H9 (cell line): ENCODE data around the gene THSD4. TPM values are rescaled to one million over a fixed set of nuclear protein-coding genes. Genes with fewer than 3 reads are reported as not detected.

Experiments
- DNase-seq: peaks from one replicate; pipeline ENCODE4 v3.0.0-alpha.2; 2017
- H2AFZ ChIP-seq: one replicate; pipeline ENCODE4 v1.6.1; 2013; ENCODE audit warnings: mild to moderate bottlenecking, low read length, control low read depth, moderate library complexity
- H2AK5ac ChIP-seq: 2 replicates; pipeline ENCODE4 v1.6.1; 2013; ENCODE audit warnings: low read length, control low read depth, mixed read lengths; ENCODE audit not compliant: insufficient read length
- H2BK120ac ChIP-seq: one replicate; pipeline ENCODE4 v1.6.1; 2013; ENCODE audit warnings: low read depth, mild to moderate bottlenecking, low read length, control low read depth, inconsistent platforms; ENCODE audit not compliant: poor library complexity, severe bottlenecking
- H2BK12ac ChIP-seq: 2 replicates; pipeline ENCODE4 v1.6.1; 2013; ENCODE audit warnings: low read length, control low read depth, mixed read lengths, low read depth; ENCODE audit not compliant: insufficient read length
- H2BK15ac ChIP-seq: 2 replicates; pipeline ENCODE4 v1.6.1; 2013; ENCODE audit warnings: low read depth, low read length, control low read depth
- H2BK20ac ChIP-seq: one replicate; pipeline ENCODE4 v1.6.1; 2013; ENCODE audit warnings: low read depth, mild to moderate bottlenecking, low read length, control low read depth, inconsistent platforms; ENCODE audit not compliant: poor library complexity, severe bottlenecking
- H2BK5ac ChIP-seq: 2 replicates; pipeline ENCODE4 v1.6.1; 2013; ENCODE audit warnings: low read length, control low read depth, mixed read lengths; ENCODE audit not compliant: insufficient read length
- H3K14ac ChIP-seq: 2 replicates; pipeline ENCODE4 v1.6.1; 2013; ENCODE audit warnings: low read length, control low read depth; ENCODE audit not compliant: insufficient read depth
- H3K18ac ChIP-seq: 2 replicates; pipeline ENCODE4 v1.6.1; 2013; ENCODE audit warnings: low read depth, mild to moderate bottlenecking, mixed read lengths, low read length, control low read depth; ENCODE audit not compliant: insufficient read length
- H3K23ac ChIP-seq: 2 replicates; pipeline ENCODE4 v1.6.1; 2013; ENCODE audit warnings: low read length, control low read depth, mixed read lengths, low read depth; ENCODE audit not compliant: insufficient read length
- H3K23me2 ChIP-seq: 2 replicates; pipeline ENCODE4 v1.6.1; 2013; ENCODE audit warnings: low read depth, mild to moderate bottlenecking, mixed read lengths, low read length, control low read depth; ENCODE audit not compliant: insufficient read length, poor library complexity, severe bottlenecking
- H3K27ac ChIP-seq: 2 replicates; pipeline ENCODE4 v1.5.1; 2013; ENCODE audit warnings: low read length, control low read depth, mixed read lengths, low read depth; ENCODE audit not compliant: insufficient read length
- H3K27me3 ChIP-seq: 2 replicates; pipeline ENCODE4 v1.6.1; 2013; ENCODE audit warnings: low read length, control low read depth, inconsistent platforms; ENCODE audit not compliant: insufficient read depth
- H3K4ac ChIP-seq: 2 replicates; pipeline ENCODE4 v1.6.1; 2013; ENCODE audit warnings: low read depth, mild to moderate bottlenecking, control low read depth, inconsistent platforms, low read length, moderate library complexity
- H3K4me1 ChIP-seq: 2 replicates; pipeline ENCODE4 v1.6.1; 2013; ENCODE audit warnings: low read length, control low read depth, inconsistent platforms; ENCODE audit not compliant: insufficient read depth
- H3K4me2 ChIP-seq: 2 replicates; pipeline ENCODE4 v1.6.1; 2013; ENCODE audit warnings: low read length, control low read depth, mixed read lengths; ENCODE audit not compliant: insufficient read length, insufficient read depth
- H3K56ac ChIP-seq: 2 replicates; pipeline ENCODE4 v1.6.1; 2013; ENCODE audit warnings: low read depth, mild to moderate bottlenecking, mixed read lengths, low read length, control low read depth; ENCODE audit not compliant: insufficient read length
- H3K79me1 ChIP-seq: 2 replicates; pipeline ENCODE4 v1.6.1; 2013; ENCODE audit warnings: low read depth, mild to moderate bottlenecking, moderate library complexity, low read length, control low read depth, inconsistent platforms; ENCODE audit not compliant: insufficient read depth, poor library complexity, severe bottlenecking
- H3K79me2 ChIP-seq: 2 replicates; pipeline ENCODE4 v1.6.1; 2013; ENCODE audit warnings: low read length, control low read depth, inconsistent platforms; ENCODE audit not compliant: insufficient read depth
- H3K9ac ChIP-seq: 2 replicates; pipeline ENCODE4 v1.6.1; 2013; ENCODE audit warnings: low read length, control low read depth, mixed read lengths; ENCODE audit not compliant: insufficient read length; ENCODE audit errors: extremely low read depth
- H3K9me3 ChIP-seq: one replicate; pipeline ENCODE4 v1.6.1; 2013; ENCODE audit warnings: low read depth, low read length, inconsistent platforms; ENCODE audit not compliant: control insufficient read depth
- H3T11ph ChIP-seq: one replicate; pipeline ENCODE4 v1.6.1; 2013; ENCODE audit warnings: mild to moderate bottlenecking, low read length, control low read depth, inconsistent platforms
- H4K20me1 ChIP-seq: one replicate; pipeline ENCODE4 v1.6.1; 2013; ENCODE audit not compliant: control insufficient read depth, insufficient read length, insufficient read depth
- H4K5ac ChIP-seq: 2 replicates; pipeline ENCODE4 v1.6.1; 2013; ENCODE audit warnings: low read depth, mild to moderate bottlenecking, mixed read lengths, low read length, control low read depth; ENCODE audit not compliant: insufficient read length
- H4K8ac ChIP-seq: replicated peaks from 2 replicates; pipeline ENCODE4 v1.6.1; 2013; ENCODE audit warnings: low read length, control low read depth, mixed read lengths, low read depth; ENCODE audit not compliant: insufficient read length
- H4K91ac ChIP-seq: 2 replicates; pipeline ENCODE4 v1.6.1; 2013; ENCODE audit warnings: low read depth, mild to moderate bottlenecking, moderate library complexity, mixed read lengths, low read length, control low read depth; ENCODE audit not compliant: insufficient read length
- H3K27ac Mint-ChIP-seq, 3 experiments: 2 replicates in 2 of 3; 3 replicates in 1 of 3; pipeline ENCODE4 v1.8.0; 2020 to 2021; ENCODE audit warnings: mixed read lengths in 3 of 3, mild to moderate bottlenecking in 1 of 3, moderate library complexity in 1 of 3
- H3K27me3 Mint-ChIP-seq: 2 replicates; pipeline ENCODE4 v1.8.0; 2021; ENCODE audit warnings: low read depth, mild to moderate bottlenecking, moderate library complexity, mixed read lengths
- H3K36me3 Mint-ChIP-seq, 3 experiments: 2 replicates in 2 of 3; 3 replicates in 1 of 3; pipeline ENCODE4 v1.8.0; 2020 to 2021; ENCODE audit warnings: low read depth in 3 of 3, mixed read lengths in 3 of 3; ENCODE audit not compliant: insufficient read depth in 1 of 3
- H3K4me1 Mint-ChIP-seq, 2 experiments: 2 replicates each; pipeline ENCODE4 v1.8.0; 2020; ENCODE audit warnings: mixed read lengths in 2 of 2
- H3K4me3 Mint-ChIP-seq, 2 experiments: 2 replicates in 1 of 2; 3 replicates in 1 of 2; pipeline ENCODE4 v1.8.0; 2020 to 2021; ENCODE audit warnings: mild to moderate bottlenecking in 2 of 2, mixed read lengths in 2 of 2, moderate library complexity in 1 of 2
- H3K9me3 Mint-ChIP-seq, 2 experiments: 2 replicates in 1 of 2; 3 replicates in 1 of 2; pipeline ENCODE4 v1.8.0; 2020; ENCODE audit warnings: mild to moderate bottlenecking in 2 of 2, mixed read lengths in 2 of 2, moderate library complexity in 1 of 2
- WGBS: extraction: QIAGEN DNeasy Blood & Tissue Kit; methylation state at CpG from one replicate; pipeline ENCODE4 v1.1.7; 2013; ENCODE audit warnings: missing lambda C conversion rate, low lambda C conversion rate, mixed read lengths; ENCODE audit not compliant: insufficient read length; ENCODE audit errors: extremely low coverage; 5-methylcytosine and 5-hydroxymethylcytosine counted together
- total RNA-seq: library from RNA; stranded (reverse); gene quantifications from 2 replicates; pipeline ENCODE4 v1.2.1, GENCODE V29; 2021
- TF ChIP-seq, protein P1 (sequence below): fragments of 200-600 bp; sonication (generic); conservative IDR thresholded peaks from 3 replicates; pipeline ENCODE4 v1.8.0; 2021; ENCODE audit warnings: antibody characterized with exemption, mild to moderate bottlenecking

The THSD4 gene
- total RNA-seq, 1 experiment from 2014 or later = 5.5 TPM

DNA sequence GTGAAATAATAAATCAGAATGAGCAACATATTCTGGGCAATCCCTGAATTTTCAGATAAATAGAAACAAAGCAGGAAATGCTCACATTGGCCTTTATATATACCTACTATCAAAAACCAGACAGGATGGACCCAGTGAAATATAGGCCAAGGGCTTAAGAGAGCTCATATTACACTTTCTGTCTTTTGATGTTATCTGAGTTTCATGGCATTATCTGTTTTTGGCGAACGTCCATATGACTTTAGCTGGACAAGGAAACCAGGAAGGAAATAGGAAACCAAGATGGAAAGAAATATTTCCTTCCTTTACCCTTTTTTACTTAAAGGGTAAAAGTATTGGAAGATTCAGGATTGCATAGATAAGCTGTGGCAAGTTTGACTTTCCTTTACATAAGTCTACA, 274.8 kb downstream of the THSD4 start:
- H2BK5ac ChIP-seq = no peak overlapping the region
- H3K4me1 ChIP-seq = peaks cover 19% of the 10 kb centered on the region; the same call in 1 of the 2 replicates
- no peaks in the 10 kb centered on the region for H3K79me2 ChIP-seq
- no peaks in the 10 kb centered on the region for H3K23me2 ChIP-seq
- H4K5ac ChIP-seq = no peak overlapping the region
- no peaks in the 10 kb centered on the region for H3K79me1 ChIP-seq
- H3K23ac ChIP-seq = no peak overlapping the region
- no peak overlapping the region for H3K27ac ChIP-seq
- H2AFZ ChIP-seq = no peak overlapping the region
- H3K4me2 ChIP-seq = no peak overlapping the region
- H3K27ac Mint-ChIP-seq = no peak overlapping the region
- H2BK15ac ChIP-seq = no peak overlapping the region
- DNase-seq = no peak
- no peak overlapping the region for H2AK5ac ChIP-seq
- no peak overlapping the region for H2BK120ac ChIP-seq
- H3K18ac ChIP-seq = no peak overlapping the region
- H3K14ac ChIP-seq = no peak overlapping the region
- no peaks in the 10 kb centered on the region for H3K9me3 ChIP-seq
- no peak overlapping the region for H4K91ac ChIP-seq
- no peaks in the 10 kb centered on the region; the same call in 1 of the 2 replicates for H3K27me3 Mint-ChIP-seq
- TF ChIP-seq, protein P1, sequence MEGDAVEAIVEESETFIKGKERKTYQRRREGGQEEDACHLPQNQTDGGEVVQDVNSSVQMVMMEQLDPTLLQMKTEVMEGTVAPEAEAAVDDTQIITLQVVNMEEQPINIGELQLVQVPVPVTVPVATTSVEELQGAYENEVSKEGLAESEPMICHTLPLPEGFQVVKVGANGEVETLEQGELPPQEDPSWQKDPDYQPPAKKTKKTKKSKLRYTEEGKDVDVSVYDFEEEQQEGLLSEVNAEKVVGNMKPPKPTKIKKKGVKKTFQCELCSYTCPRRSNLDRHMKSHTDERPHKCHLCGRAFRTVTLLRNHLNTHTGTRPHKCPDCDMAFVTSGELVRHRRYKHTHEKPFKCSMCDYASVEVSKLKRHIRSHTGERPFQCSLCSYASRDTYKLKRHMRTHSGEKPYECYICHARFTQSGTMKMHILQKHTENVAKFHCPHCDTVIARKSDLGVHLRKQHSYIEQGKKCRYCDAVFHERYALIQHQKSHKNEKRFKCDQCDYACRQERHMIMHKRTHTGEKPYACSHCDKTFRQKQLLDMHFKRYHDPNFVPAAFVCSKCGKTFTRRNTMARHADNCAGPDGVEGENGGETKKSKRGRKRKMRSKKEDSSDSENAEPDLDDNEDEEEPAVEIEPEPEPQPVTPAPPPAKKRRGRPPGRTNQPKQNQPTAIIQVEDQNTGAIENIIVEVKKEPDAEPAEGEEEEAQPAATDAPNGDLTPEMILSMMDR = no peak
- no peak overlapping the region for H3T11ph ChIP-seq
- H2BK12ac ChIP-seq = no peak overlapping the region
- no peak overlapping the region for H3K9ac ChIP-seq
- H3K27me3 ChIP-seq = no peaks in the 10 kb centered on the region
- no peak overlapping the region for H3K4me3 Mint-ChIP-seq
- no peak overlapping the region for H2BK20ac ChIP-seq
- peaks cover 65 to 72% of the 10 kb centered on the region in 2 experiments for H3K4me1 Mint-ChIP-seq
- H3K56ac ChIP-seq = no peak overlapping the region
- peaks cover 4 to 6% of the 10 kb centered on the region in 2 experiments for H3K9me3 Mint-ChIP-seq
- H4K20me1 ChIP-seq = no peaks in the 10 kb centered on the region
- no peak overlapping the region for H4K8ac ChIP-seq
- H3K36me3 Mint-ChIP-seq = peaks cover 0 to 13% (median 8%) of the 10 kb centered on the region in 3 experiments; a peak in 5 of 7 replicates
- WGBS = no CpG with 5 or more reads among the region's 2 CpGs
- H3K4ac ChIP-seq = no peak overlapping the region
